GM19238 (cell line): ENCODE results near the gene PRSS16.

Experiments used
- DNase-seq: peaks from one replicate; pipeline ENCODE4 v3.0.0; 2011; ENCODE audit warnings: low spot score; ENCODE audit not compliant: insufficient read length

Gene PRSS16

DNA sequence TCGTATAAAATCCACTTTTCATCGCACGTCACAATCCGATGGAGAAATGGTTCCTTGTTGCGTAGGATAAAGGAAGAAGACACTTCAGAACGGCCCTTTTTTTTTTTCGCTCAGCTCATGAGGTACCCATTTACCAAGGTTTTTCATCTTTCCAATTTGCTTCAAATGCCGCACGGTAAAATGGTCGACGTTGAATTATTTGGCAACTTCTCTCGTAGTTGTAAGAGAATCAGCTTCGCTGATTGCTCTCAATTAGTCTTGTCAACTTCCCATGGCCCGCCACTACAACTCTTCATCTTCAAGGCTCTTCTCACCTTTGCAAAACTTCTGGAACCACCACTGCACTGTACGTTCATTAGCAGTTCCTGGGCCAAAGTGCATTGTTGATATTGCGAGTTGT, 35.8 kb downstream of the PRSS16 start:
- DNase-seq, result no peak

DNA sequence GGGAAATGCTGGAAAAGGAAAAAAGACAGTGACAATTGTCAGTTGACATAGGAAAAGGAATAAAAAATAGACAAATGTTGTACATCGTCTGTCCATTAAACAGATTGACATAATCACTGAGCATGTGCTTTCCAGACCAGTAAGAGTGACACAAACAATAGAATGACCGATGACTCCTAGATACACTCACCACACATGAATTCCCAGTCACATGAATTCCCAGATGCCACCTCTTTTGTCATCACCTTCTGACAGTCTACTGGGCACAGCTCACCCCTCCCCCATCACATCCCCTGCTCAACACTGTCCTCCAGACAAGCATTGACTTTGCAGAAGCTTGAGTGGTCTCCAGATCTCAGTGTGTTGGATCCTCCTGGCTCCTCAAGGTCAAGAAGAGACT, 38.6 kb downstream of the PRSS16 start:
- DNase-seq, result no peak

DNA sequence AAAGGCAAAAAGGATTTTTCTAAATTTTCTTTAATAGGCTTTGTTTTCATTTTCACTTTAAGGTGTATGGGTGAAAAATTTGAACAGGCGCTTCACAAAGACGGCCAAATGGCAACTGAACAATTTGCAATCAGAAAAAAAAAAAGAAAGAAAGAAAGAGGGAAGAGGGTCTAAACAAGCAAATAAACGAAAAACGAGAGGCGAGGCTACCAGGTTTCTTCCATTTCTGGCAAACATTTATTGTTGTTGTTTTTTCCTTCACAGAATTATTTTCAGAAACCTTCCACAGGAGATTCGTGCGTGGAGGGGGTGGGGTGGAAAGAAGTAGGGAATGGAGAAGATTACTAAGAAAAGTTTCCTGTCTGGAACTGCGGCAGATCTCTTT, 40.2 kb downstream of the PRSS16 start:
- DNase-seq, result no peak

DNA sequence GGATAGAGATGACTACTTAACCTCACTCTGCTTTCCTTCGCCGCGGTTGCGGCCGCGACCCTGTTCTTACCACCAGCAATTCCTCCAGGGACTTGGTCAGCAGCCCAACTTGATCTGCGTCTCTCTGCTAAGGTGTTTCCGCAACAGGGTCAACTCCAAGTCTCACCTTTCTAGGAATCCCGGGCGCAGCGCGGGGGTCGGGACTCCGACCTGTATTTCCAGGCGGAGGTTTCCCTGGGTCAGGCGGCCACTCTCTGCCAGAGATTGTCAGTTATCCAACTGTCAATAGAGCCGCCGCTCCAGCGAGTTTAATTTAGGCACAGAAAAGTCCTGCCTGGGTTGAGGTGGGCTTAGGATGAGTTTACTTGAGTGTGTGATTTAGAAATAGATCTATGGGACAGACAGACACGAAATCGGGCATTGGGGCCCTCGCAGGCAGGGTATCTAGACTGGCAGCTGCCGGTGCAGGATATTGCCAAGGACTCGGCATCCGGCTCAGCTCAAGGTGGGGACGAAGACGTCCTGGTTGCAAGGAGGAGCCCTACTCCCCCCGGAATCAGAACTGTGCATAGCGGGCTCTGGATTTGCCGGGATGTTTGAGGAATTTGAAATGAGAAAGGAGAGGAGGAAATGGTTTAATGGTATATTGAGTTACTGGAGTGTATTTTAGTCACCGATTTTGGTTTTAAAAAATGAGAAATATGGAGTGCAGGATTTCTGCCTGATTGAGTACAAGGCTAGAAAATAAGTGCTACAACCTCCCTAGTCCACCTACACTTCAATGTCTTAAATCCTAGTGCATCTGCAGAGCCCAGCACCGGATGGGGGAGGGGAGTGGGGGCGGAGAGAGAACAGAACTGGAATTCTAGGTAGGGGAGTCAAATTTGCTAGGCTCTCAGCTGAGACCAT, 40.9 kb downstream of the PRSS16 start:
- DNase-seq, result no peak

DNA sequence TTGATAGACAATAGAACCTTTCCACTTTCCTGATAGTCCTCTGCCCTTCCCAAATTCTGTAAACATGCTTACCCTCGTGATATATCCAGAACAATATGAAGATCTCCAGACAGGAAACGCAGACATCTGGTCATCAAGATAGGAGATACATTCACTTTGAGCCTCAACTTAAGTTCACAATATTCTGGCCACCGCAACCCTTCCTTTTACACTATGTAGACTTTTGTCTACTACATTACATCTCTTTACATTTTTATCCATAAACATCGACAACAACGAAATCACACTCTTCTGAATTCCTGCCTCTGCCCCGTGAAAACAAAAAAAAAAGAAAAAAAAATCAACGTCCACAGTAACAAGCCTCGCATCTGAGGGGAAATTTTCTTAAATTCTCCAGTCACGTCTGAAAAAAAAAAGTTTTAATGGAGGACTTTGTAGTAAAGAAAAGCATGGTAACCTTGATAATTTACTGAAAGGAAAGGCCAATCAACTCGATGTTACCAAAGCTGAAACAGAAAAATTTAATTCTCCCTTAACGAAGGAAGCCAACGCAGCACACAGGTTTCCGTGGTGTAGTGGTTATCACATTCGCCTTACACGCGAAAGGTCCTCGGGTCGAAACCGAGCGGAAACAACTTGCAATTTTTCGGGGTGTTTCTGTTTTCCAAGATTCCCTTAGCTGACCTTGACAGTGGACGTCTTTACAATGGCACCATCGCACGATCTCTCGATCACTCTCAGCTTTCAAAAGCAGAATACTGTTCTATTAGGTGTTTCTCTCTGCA, 42.8 kb downstream of the PRSS16 start:
- DNase-seq, result no peak

DNA sequence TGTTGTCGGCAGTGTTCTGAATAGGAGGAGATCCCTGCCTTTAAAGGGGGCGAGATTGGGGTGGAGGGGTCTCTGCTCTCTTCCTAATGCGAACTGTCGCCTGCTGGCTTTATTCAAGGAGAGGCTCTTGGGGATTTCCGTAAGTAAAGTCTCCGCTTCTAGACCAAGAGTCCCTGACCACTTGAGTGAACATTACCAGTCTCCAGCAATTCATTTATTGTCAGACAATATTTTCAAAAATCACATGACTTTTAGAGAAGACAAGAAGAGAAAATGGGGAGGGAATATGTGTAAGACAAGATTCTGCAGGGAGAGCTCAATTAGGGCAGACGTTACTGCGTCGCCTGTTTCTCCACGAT, 43.3 kb downstream of the PRSS16 start:
- no peak for DNase-seq

DNA sequence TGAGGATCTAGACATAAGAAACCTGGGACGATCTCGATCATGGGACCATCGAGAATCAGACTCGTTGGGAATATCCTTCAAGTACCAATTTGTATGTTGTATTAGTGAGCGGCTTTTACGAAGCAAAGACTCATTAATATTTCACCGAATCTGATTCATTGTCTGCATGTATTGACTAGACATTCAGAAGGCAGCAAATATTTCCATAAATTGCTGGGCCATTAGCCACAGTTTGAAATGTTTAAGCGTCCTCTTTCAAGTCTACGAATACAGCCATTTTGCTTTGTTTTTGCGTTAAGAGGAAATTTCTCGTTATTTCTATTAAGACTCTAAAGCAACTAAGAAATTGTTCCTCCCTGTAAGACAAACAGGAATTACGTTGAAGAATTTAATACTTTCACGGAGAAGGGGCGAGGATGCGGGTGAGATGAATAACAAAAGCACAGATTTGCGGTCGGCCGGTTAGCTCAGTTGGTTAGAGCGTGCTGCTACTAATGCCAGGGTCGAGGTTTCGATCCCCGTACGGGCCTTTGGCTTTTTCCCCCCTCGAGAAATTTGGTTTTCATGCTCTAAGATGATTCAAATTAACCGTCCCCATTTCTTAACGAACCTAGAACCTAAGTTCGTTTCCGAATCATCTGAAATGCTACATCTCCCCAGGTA, 46.1 kb downstream of the PRSS16 start:
- no peak for DNase-seq

DNA sequence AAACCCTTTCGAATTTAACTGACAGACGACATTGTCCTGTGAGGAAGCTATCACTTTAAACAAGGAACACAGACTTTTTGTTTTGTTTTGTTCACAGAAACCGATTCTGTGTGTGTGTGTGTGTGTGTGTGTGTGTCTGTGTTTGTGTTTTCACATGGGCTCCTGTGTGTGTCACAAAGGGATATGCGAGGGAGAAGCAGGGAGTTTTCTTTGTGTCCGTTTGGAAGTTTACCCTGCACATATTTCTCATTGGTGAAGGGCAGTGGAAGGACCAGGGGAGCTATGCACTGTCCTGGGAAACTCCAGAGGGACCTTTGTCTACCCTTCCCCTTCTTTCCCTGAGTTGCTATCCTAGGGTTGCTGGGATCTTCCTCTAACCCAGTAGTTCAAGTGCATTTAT, 46.9 kb downstream of the PRSS16 start:
- no peak for DNase-seq

DNA sequence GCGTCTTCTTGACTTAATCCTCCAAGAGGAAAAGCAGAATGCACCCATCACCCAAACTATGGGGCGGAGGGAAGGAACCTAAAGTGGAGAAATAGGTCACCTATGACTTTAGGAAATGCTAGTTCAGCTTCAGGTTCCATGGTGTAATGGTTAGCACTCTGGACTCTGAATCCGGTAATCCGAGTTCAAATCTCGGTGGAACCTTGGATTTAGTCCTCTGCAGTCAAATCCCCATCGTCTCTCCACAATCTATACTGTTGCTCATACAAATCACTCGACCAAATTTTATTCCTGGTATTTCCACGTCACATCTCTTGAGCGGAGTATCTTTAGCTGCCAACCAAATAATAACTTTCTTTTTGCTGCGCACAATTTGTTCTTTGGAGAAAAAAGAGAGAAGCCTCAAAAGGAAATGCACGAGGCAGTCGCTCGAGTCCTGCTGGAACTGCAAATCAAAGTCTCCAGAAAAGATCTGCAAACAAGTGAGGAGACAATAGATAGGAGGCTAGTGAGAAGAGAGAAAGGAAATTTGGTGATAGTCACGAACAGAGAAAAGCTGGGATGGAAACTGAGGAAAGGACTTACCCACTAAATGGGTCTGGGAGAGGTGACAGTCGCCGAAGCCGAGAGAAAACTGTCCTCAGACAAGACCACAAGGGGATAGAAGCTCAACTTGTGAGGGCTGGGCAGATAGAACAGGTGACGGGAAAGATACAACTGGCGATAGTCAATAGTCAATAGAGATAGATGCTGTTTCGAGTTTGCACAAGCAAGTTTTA, 48.0 kb downstream of the PRSS16 start:
- no peak for DNase-seq

DNA sequence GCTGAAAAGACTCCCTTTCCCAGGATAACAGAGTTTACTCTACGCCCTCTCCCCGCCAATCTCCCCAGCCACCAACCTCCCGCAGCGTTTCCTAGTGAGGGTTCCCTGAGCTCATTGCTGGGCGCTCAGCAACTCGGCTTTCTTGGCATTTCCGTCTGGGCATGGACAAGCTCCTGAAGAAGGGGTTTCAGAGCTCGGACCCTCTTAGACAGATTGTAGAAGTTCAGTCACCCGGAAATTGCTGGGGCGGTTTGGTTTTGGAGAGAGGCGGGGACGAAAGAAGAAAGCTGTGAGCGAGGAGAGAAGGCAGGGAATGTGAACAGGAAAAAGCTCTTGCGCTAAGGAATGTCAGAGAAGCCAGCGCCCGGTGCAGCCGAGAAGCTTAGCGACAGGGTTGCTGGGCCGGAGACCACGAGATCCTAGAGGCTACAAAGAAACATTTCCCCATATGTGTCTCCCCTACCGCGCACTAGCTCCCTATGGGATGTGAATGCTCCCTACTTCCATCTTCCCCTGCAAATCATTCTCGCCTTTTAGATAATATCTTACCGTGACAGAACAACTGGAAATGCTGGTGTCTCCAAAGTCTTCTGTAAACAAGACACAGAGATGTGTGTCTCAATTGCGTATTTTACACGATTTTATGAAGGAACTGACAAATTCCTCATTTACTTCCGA, 48.7 kb downstream of the PRSS16 start:
- no peak for DNase-seq

DNA sequence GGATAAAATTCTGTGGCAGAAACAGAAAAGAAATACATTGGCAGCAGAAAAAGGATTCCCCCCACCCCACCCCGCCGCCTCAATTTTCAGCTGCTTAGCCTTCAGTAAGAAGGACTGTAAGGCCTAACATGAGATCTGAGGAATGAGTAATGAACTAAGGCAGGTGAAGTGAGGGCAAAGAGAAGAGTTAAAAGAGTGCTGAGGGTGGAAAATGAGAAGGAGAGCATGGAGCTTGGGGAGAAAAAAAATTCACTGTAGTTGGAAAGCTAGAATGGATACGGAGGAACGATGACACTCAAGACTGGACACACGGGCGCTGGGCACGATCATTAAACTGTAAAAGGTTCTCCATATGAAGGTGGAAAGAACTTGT, 50.0 kb downstream of the PRSS16 start:
- no peak for DNase-seq

DNA sequence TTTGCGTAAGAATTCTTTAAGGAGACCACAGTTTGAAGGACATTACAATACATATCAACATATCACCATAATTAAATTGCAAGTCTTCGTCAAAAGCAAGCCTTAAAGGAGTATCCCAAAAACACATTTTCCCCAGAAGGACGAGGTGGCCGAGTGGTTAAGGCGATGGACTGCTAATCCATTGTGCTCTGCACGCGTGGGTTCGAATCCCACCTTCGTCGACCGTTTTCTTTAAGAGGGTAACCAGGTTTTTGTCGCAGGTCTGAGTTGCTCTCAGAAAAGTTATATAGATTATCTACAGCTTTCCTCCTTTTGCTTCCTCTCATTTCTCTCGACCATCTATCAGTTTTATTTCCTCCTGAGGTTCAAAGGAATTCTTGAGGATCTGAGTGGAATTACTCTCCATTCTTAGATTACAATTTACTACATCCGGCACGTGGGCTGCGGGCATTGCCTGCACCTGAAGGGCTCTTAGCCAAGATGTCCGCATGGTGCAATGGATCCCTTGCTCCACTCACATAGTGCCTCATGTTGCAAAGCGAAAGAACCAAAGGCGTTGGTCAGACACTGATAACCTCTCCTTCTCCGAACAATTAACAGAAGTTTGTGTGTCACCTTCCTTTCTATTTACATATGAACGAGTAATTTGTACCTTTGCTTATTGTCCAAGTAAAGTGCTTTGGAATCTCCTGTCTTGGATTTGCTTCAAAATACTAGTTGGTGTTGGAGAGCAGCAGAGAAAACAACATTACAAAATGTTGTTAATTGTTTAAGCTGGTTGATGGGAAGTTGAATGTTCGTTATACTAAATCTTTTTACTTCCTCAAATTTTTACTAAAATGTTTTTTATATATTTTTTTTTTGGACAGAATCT, 50.6 kb downstream of the PRSS16 start:
- DNase-seq, result no peak

DNA sequence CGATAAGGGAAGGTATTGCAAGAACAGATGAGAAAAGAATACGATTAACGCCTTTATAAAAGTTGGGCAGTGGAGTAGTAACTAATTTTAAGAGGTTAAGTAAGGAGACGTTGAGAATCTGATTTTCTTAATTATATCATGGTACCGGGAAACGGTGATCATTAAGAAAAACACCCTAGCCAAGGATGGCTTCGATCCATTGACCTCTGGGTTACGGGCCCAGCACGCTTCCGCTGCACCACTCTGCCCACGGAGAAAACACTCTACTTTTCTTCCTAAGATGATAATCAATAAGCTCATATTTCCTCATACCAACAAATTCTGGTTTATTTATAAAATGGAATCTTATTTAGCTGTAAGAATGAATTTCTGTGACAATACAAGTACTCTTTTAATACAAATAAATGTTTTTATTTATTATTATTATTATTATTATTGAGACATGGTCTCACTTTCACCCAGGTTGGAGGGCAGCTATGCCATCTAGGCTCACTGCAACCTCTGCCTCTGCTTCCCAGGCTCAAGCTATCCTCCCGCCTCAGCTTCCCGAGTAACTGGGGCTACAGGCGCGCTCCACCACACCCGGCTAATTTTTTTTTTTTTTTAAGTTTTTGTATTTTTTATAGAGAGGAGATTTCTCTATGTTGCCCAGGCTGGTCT, 56.2 kb downstream of the PRSS16 start:
- DNase-seq, result no peak
